ENCODE results near the gene FTSJ1.

DNA sequence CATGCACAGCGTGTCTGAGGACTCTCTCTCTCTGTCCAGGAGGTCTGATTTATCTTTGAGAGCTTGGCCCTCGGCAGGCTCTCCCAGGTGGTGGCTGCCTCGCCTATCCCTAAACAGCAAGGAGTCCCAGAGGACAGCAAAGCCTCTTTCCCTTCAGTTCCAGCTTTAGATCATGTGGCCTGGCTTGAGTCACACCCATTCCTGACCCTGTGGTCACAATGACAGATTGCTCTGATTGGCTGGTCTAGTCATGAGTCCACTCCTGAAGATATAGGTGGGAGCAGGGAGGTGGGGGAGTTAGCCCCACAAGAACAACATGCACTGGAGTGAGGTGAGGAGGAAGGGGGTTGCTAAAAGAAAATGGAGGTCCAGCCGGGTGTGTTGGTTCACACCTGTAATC is 20.7 kb downstream of the FTSJ1 start:
- TF ChIP-seq, protein P1, sequence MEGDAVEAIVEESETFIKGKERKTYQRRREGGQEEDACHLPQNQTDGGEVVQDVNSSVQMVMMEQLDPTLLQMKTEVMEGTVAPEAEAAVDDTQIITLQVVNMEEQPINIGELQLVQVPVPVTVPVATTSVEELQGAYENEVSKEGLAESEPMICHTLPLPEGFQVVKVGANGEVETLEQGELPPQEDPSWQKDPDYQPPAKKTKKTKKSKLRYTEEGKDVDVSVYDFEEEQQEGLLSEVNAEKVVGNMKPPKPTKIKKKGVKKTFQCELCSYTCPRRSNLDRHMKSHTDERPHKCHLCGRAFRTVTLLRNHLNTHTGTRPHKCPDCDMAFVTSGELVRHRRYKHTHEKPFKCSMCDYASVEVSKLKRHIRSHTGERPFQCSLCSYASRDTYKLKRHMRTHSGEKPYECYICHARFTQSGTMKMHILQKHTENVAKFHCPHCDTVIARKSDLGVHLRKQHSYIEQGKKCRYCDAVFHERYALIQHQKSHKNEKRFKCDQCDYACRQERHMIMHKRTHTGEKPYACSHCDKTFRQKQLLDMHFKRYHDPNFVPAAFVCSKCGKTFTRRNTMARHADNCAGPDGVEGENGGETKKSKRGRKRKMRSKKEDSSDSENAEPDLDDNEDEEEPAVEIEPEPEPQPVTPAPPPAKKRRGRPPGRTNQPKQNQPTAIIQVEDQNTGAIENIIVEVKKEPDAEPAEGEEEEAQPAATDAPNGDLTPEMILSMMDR (IDR thresholded peaks at IDR 0.05) = no peak
- no peak for TF ChIP-seq EZH2 (IDR thresholded peaks at IDR 0.05)

Data from neural progenitor cell (in vitro differentiated cells).